IPS DF 6.9 (cell line): ENCODE measurements around the gene RAB5B.
"Not testable (repeated sequence)": the region's sequence is repeated elsewhere in the genome, so short reads cannot be mapped to it uniquely, and the experiment has no call there.

ENCODE experiments used
- DNase-seq: peaks from one replicate; pipeline ENCODE4 v3.0.0-alpha.2; 2013; ENCODE audit warnings: low read depth, low spot score
- H3K27ac ChIP-seq: one replicate; pipeline ENCODE4 v1.5.1; 2013; ENCODE audit warnings: low read length, control low read depth
- H3K27me3 ChIP-seq: 2 replicates; pipeline ENCODE4 v1.6.1; 2013; ENCODE audit warnings: mild to moderate bottlenecking, low read length; ENCODE audit not compliant: control insufficient read depth, insufficient read depth
- H3K36me3 ChIP-seq: 2 replicates; pipeline ENCODE4 v1.6.1; 2013; ENCODE audit warnings: low read length; ENCODE audit not compliant: control insufficient read depth, insufficient read depth
- H3K4me1 ChIP-seq: 2 replicates; pipeline ENCODE4 v1.6.1; 2013; ENCODE audit warnings: low read length; ENCODE audit not compliant: control insufficient read depth, insufficient read depth
- H3K4me3 ChIP-seq: 2 replicates; pipeline ENCODE4 v1.5.1; 2013; ENCODE audit warnings: mild to moderate bottlenecking, low read length
- H3K9me3 ChIP-seq: 2 replicates; pipeline ENCODE4 v1.6.1; 2013; ENCODE audit warnings: low read length, inconsistent platforms; ENCODE audit not compliant: control insufficient read depth, insufficient read depth
- WGBS: extraction: QIAGEN DNeasy Blood & Tissue Kit; methylation state at CpG from one replicate; pipeline ENCODE4 v1.1.7; 2013; ENCODE audit warnings: mixed read lengths, missing lambda C conversion rate; ENCODE audit not compliant: insufficient read length, insufficient coverage; 5-methylcytosine and 5-hydroxymethylcytosine counted together

The RAB5B gene

DNA sequence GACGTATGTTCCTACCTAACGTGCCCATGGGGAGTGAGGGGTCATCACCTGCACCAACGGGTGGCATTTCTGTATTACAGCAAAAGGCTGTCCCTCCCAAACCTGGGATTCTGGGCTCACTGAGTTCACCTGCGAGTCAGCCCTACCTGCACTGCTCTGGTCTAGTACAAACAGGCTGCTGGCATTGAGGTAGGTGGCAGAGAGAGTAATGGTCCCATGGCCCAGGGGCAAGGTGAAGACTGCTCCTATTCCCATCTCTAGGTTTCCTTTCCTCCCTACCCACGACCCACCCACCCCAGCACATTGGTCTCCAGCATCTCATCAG lies 23.6 kb downstream of the RAB5B start:
- H3K27me3 ChIP-seq: no peaks in the 10 kb centered on the region
- H3K4me3 ChIP-seq: peak overlapping the region; percentile 82
- H3K4me1 ChIP-seq: no peaks in the 10 kb centered on the region
- no CpG with 5 or more reads among the region's 5 CpGs for WGBS
- no peak for DNase-seq
- peaks cover 3% of the 10 kb centered on the region; the same call in 1 of the 2 replicates for H3K36me3 ChIP-seq
- H3K27ac ChIP-seq: no peak overlapping the region
- no peaks in the 10 kb centered on the region for H3K9me3 ChIP-seq

DNA sequence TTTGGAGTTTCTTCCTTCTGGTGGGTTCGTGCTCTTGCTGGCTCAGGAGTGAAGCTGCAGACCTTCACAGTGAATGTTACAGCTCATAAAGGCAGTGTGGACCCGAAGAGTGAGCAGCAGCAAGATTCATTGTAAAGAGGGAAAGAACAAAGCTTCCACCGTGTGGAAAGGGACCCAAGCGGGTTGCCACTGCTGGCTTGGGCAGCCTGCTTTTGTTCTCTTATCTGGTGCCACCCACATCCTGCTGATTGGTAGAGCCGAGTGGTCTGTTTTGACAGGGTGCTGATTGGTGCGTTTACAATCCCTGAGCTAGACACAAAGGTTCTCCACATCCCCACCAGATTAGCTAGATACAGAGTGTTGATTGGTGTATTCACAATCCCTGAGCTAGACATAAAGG lies 25.6 kb downstream of the RAB5B start:
- not testable (repeated sequence) for H3K9me3 ChIP-seq, H3K27ac ChIP-seq, H3K36me3 ChIP-seq, DNase-seq, H3K4me1 ChIP-seq, H3K4me3 ChIP-seq, H3K27me3 ChIP-seq
- WGBS: no CpG with 5 or more reads among the region's 6 CpGs

DNA sequence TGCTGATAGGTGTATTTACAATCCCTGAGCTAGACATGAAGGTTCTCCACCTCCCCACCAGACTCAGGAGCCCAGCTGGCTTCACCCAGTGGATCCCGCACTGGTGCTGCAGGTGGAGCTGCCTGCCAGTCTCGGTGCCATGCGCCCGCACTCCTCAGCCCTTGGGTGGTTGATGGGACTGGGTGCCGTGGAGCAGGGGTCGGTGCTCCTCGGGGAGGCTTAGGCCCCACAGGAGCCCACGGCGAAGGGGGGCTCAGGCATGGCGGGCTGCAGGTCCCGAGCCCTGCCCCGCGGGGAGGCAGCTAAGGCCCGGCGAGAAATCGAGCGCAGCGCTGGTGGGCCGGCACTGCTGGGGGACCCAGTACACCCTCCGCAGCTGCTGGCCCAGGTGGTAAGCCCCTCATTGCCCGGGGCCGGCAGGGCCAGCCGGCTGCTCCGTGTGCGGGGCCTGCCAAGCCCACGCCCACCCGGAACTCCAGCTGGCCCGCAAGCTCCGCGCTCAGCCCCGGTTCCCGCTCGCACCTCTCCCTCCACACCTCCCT lies 26.2 kb downstream of the RAB5B start:
- no CpG with 5 or more reads among the region's 33 CpGs for WGBS
- DNase-seq, H3K36me3 ChIP-seq, H3K9me3 ChIP-seq, H3K27ac ChIP-seq, H3K4me1 ChIP-seq, H3K27me3 ChIP-seq, H3K4me3 ChIP-seq: not testable (repeated sequence)

DNA sequence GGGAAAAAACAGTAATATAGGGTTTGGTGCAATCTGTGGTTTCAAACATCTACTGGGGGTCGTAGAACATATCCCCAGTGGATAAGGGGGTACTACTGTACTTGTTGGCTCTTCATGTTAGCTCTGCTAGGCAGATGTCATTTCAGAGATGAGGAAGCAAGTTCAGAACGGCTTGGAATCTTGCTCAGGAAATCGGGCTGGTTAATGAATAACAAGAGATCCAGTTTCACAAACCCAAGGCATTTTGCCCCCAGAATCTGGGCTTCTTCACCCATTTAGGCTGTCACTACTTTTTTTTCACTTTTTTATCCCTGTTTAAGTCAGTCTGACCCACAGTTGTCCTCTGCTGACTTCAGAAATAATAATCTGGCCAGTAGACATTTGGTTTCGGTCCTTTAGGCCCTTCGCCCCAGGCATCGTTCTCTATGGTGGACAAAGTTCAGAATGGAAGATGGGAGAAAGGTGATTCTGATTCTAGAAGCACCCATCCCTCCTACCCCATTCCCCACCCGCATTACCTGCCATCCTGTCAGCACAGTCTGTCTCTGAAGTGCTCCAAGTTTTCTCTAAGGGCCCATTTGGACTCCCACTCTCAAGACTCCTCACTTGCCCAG lies 27.7 kb downstream of the RAB5B start:
- Histone ChIP-seq H3K4me1 (no peaks in the 10 kb centered on the region), H3K4me3 (no peak overlapping the region), H3K9me3 (no peaks in the 10 kb centered on the region), H3K27ac (no peak overlapping the region), H3K27me3 (no peaks in the 10 kb centered on the region), H3K36me3 (peaks cover 10% of the 10 kb centered on the region; the same call in 1 of the 2 replicates)
- DNase-seq: no peak
- no CpG with 5 or more reads among the region's 7 CpGs for WGBS

DNA sequence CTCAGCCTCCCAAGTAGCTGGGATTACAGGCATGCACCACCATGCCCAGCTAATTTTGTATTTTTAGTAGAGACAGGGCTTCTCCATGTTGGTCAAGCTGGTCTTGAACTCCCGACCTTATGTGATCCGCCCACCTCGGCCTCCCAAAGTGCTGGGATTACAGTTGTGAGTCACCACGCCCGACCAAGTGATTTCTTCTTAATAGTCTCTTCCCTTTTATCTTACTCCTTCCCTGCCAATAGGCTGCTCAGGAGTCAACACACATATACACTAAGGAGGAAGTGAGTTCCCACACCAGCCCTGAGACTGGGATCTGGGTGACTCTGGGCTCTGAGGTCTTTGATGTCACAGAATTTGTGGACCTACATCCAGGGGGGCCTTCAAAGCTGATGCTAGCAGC lies 29.5 kb downstream of the RAB5B start:
- H3K27ac ChIP-seq, DNase-seq, H3K4me1 ChIP-seq, H3K9me3 ChIP-seq, H3K36me3 ChIP-seq, H3K27me3 ChIP-seq, H3K4me3 ChIP-seq: not testable (repeated sequence)
- no CpG with 5 or more reads among the region's 5 CpGs for WGBS

DNA sequence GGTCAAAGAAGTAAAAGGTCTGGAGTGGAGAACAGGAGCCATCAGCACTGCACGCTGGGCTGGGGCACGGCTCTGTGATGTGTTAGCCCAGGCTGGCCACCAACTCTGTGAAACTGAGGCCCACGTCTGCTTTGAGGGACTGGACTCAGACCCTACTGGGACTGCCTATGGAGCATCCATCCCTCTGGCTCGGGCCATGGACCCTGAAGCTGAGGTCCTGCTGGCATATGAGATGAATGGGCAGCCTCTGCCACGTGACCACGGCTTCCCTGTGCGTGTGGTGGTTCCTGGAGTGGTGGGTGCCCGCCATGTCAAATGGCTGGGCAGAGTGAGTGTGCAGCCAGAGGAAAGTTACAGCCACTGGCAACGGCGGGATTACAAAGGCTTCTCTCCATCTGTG lies 30.3 kb downstream of the RAB5B start:
- no peak for DNase-seq
- H3K4me1 ChIP-seq: no peaks in the 10 kb centered on the region
- H3K9me3 ChIP-seq: no peaks in the 10 kb centered on the region
- no peaks in the 10 kb centered on the region for H3K27me3 ChIP-seq
- H3K4me3 ChIP-seq: no peak overlapping the region
- H3K36me3 ChIP-seq: peaks cover 10% of the 10 kb centered on the region; the same call in 1 of the 2 replicates
- H3K27ac ChIP-seq: no peak overlapping the region
- WGBS: no CpG with 5 or more reads among the region's 10 CpGs

DNA sequence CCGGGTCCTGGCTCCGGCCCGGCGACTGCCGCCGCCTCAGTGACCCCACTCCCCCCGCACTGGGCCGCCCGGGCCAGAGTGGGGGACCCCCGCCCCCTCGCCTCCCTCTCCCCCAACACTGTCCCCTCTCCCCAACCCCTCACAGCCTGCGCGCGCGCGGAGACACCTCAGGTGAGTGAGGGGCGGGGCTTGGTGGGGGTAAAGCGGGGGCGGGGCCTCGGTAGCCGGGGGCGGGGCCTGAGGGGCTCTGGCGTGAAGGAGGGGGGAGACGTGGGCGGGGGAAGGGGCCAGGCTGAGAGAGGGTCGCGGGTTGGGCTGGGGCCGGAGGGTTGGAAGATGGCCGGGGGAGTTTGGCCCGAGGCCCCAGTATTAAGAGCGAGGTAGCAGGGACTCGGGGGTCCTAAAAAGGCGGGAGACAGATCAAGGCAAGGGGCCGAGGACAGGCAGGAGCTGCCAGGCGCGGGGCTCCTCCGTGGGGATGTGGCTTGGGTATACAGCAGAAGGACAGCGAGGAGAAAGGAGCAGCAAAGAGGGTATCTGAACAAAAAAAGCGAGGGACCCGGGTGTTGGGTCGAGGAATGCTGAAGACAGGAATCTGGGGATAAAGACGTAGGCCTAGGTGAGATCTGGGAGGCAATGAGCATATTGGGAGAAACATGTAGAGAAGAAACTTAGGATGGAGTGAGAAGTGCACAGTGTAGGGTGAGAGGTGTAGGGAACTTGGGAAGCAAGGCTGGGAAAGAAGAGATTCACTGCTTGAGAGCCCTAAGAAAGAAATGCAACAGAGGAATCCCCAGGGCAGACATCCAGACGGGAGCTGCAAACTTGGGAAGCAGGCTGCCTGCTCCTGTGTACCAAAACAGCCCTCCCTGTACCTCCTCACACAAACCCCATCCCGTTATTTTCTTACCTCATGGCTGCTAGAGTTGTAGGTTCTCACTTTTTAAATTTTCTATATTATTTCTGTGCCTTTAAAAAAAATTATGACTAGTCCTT lies 34.0 kb downstream of the RAB5B start:
- Histone ChIP-seq H3K4me3 (peak overlapping the region; percentile 84; the same call in 1 of the 2 replicates), H3K4me1 (no peaks in the 10 kb centered on the region), H3K27ac (no peak overlapping the region), H3K36me3 (peaks cover 6% of the 10 kb centered on the region; the same call in 1 of the 2 replicates), H3K9me3 (no peaks in the 10 kb centered on the region), H3K27me3 (no peaks in the 10 kb centered on the region)
- no peak for DNase-seq
- WGBS: no CpG with 5 or more reads among the region's 44 CpGs

DNA sequence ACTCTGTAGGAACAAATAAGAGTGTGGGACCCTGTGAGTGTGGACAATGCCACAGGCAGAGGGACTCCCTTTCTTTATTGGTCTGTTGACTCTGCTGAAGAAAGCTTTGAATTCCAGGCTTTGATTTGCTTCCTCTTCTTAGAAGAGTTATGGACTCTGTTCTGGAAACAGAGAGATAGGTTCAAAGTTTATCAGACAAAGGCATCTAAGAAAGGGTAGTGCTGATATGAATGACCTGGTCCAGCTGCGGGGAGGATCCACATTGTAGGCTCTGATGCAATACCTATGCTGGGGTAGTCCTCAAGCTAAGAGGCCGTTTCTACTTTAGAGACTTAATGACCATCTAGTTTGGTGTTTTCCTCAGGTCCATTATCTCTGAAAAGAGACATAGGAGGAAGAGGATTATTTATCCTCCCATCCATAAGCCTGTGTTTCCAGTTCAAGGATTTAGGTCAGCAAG lies 36.3 kb downstream of the RAB5B start:
- H3K27ac ChIP-seq: no peak overlapping the region
- H3K4me1 ChIP-seq: no peaks in the 10 kb centered on the region
- no peak for DNase-seq
- no peaks in the 10 kb centered on the region for H3K27me3 ChIP-seq
- no peaks in the 10 kb centered on the region for H3K9me3 ChIP-seq
- no peak overlapping the region for H3K4me3 ChIP-seq
- WGBS: no CpG with 5 or more reads among the region's 2 CpGs
- no peaks in the 10 kb centered on the region for H3K36me3 ChIP-seq

DNA sequence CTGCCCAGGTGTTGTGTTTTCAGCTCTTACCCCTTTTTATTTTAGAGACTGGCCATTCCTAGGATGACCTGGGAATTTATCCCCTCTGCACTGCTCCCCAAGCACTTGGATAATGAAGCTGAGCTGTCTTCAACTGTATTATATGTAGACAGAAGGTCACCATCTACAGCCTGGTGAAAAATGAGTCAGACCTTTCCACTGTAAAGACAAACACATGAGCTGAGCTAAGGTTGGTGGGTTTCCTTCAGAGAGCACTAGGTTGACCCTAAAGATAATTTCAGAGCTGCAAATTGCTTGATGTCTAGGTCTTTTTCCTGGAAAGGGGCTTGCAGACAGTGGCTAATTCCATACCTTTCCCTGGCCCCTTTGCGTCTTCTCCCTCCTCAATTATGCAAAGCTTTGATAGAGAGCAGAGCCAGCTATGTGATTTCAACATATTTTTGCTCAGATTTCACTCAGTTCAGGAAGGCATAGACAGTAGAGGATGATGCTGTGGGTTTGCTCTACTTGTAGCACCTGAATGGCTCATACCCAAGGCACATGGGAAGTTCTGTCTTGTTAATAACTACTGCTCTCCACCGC lies 37.7 kb downstream of the RAB5B start:
- Histone ChIP-seq H3K4me1 (no peaks in the 10 kb centered on the region), H3K9me3 (no peaks in the 10 kb centered on the region), H3K27me3 (no peaks in the 10 kb centered on the region), H3K4me3 (no peak overlapping the region), H3K27ac (no peak overlapping the region), H3K36me3 (no peaks in the 10 kb centered on the region)
- no peak for DNase-seq
- no CpG with 5 or more reads among the region's 2 CpGs for WGBS

DNA sequence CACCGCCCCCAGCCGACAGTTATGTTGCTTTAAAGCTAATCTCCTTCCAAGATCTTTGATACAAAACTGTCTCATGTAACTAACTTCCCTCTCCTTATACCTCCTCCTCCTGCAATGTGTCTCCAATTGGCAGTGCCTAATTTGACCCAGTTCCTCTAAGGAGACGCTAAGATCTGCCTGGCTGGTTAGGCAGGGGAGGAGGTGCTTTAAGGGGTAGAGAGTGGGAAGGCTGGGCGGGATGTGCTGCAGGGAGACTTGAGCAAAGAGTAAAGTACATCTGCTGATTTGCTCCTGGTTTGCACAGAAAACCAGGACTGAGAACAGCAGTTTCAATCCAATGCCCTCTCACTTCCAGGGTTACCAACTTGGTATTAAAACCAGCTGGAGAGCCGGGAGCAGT lies 39.6 kb downstream of the RAB5B start:
- H3K36me3 ChIP-seq: no peaks in the 10 kb centered on the region
- DNase-seq: no peak
- no peaks in the 10 kb centered on the region for H3K27me3 ChIP-seq
- no peak overlapping the region for H3K27ac ChIP-seq
- H3K4me3 ChIP-seq: no peak overlapping the region
- no peaks in the 10 kb centered on the region for H3K9me3 ChIP-seq
- WGBS: no CpG with 5 or more reads among the region's 5 CpGs
- no peaks in the 10 kb centered on the region for H3K4me1 ChIP-seq
